DLD1 (cell line): Measurements from ENCODE around the gene IFT74.

Experiments
- in situ Hi-C: cut with HindIII; loops from 2 replicates; pipeline ENCODE4 v1.10.0; 2017; ENCODE audit warnings: low sequenced_read_pairs

IFT74 gene

GRCh38 chr9:26973989-26974388, 17.8 kb downstream of the IFT74 start:
- in situ Hi-C loops = no loop called here

- in situ Hi-C loops = no loop called here
Observed at GRCh38 chr9:26974927-26975326, 18.7 kb downstream of the IFT74 start.

GRCh38 chr9:26975728-26976707, 19.8 kb downstream of the IFT74 start:
- in situ Hi-C loops = no loop called here

GRCh38 chr9:26983340-26983739, 27.1 kb downstream of the IFT74 start:
- in situ Hi-C loops = no loop called here

GRCh38 chr9:26995810-26996209, 39.6 kb downstream of the IFT74 start:
- in situ Hi-C loops = no loop called here

- in situ Hi-C loops = no loop called here
Observed at GRCh38 chr9:27003426-27004077, 47.3 kb downstream of the IFT74 start.

GRCh38 chr9:27005491-27005890, 49.3 kb downstream of the IFT74 start, which contains the start of gene LRRC19:
TSS of gene LRRC19 (minus strand) at chr9:27005672. CDS start at chr9:26999694, 5,978 bp downstream.
- in situ Hi-C loops = no loop called here

- in situ Hi-C loops = no loop called here
Observed at GRCh38 chr9:27019589-27019988, 63.4 kb downstream of the IFT74 start.

GRCh38 chr9:27022920-27023319, 66.7 kb downstream of the IFT74 start:
- in situ Hi-C loops = no loop called here

GRCh38 chr9:27029186-27029585, 73.0 kb downstream of the IFT74 start:
- in situ Hi-C loops = loop anchor here (25.0 kb wide), 1 partner anchor 258 kb away; the partner anchor contains the start of gene EQTN

- in situ Hi-C loops = loop anchor here (25.0 kb wide), 1 partner anchor 253 kb away; the partner anchor contains the start of gene EQTN
Observed at GRCh38 chr9:27033815-27034403, 77.7 kb downstream of the IFT74 start.

- in situ Hi-C loops = loop anchor here (25.0 kb wide), 1 partner anchor 250 kb away; the partner anchor contains the start of gene EQTN
Observed at GRCh38 chr9:27037499-27037898, 81.3 kb downstream of the IFT74 start.

GRCh38 chr9:27041746-27042145, 85.5 kb downstream of the IFT74 start:
- in situ Hi-C loops = loop anchor here (25.0 kb wide), 1 partner anchor 246 kb away; the partner anchor contains the start of gene EQTN

- in situ Hi-C loops = loop anchor here (25.0 kb wide), 1 partner anchor 245 kb away; the partner anchor contains the start of gene EQTN
Observed at GRCh38 chr9:27042476-27042875, 86.3 kb downstream of the IFT74 start.

- in situ Hi-C loops = loop anchor here (25.0 kb wide), 1 partner anchor 244 kb away; the partner anchor contains the start of gene EQTN
Observed at GRCh38 chr9:27043176-27043575, 87.0 kb downstream of the IFT74 start.

GRCh38 chr9:27047136-27047535, 90.9 kb downstream of the IFT74 start:
- in situ Hi-C loops = loop anchor here (25.0 kb wide), 1 partner anchor 240 kb away; the partner anchor contains the start of gene EQTN

GRCh38 chr9:27053369-27054022, 97.3 kb downstream of the IFT74 start:
- in situ Hi-C loops = no loop called here

- in situ Hi-C loops = no loop called here
Observed at GRCh38 chr9:27054125-27054524, 97.9 kb downstream of the IFT74 start.

GRCh38 chr9:27054841-27055240, 98.6 kb downstream of the IFT74 start:
- in situ Hi-C loops = no loop called here

GRCh38 chr9:27059412-27059811, 103.2 kb downstream of the IFT74 start:
- in situ Hi-C loops = no loop called here
